GM12865 (cell line): ENCODE measurements around the gene FOXN1.

Experiments
- DNase-seq: peaks from one replicate; pipeline ENCODE4 v3.0.0; 2010; ENCODE audit warnings: low read depth
- H3K4me3 ChIP-seq: 2 replicates; pipeline ENCODE4 v1.5.1; 2011; ENCODE audit warnings: mild to moderate bottlenecking, low read depth, low read length, control low read depth
- CTCF ChIP-seq: IDR thresholded peaks from 2 replicates; pipeline ENCODE4 v1.5.1; 2011; ENCODE audit warnings: low read length, control low read depth, low read depth, inconsistent platforms; ENCODE audit not compliant: insufficient read depth; ENCODE audit errors: missing control alignments

FOXN1 gene

DNA sequence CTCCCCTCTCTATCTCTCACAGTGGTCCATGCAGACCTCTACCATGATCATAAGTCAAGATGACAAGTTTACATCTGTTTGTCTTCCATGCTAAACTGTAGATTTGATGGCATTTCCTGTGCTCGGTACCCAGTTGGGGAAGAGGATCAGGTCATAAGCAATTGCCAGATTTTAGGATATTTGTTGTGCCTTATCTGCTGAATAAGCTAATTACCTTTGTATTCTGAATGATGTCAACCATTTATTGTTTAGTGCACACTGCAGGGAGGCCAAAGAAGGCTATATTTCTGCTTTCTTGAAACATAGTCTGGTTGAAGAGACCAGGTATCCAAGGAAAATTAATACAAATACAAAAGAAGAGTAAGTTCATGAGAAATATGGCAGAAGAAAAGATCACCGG is 76.4 kb downstream of the FOXN1 start:
- H3K4me3 ChIP-seq: no peak overlapping the region
- TF ChIP-seq CTCF: no peak
- no peak for DNase-seq

DNA sequence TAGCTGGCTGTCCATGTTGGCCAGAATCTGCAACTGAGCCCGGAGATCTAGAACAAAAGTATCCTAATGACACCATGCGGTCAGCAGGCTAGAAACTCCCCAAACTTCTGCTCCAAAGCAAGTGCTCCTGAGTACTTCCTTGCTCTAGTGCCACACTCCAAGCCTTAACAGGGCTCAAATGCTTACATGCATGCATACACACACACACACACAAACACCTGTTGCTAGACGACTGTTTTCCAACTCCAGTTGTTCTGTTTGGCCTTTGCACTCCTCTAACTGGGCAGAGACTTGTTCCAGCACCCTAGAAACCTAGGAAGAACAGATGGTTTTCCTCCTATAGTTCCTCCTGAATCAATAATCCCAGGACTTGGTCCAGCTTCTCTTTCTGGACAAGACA is 78.3 kb downstream of the FOXN1 start:
- no peak overlapping the region for H3K4me3 ChIP-seq
- DNase-seq: no peak
- no peak for TF ChIP-seq CTCF

- DNase-seq: no peak
- no peak for TF ChIP-seq CTCF
- no peak overlapping the region for H3K4me3 ChIP-seq
Observed at GRCh38 chr17:28585851-28586250, 79.7 kb downstream of the FOXN1 start.
